HG02798 (cell line): ENCODE data around the gene AVL9.
"Not testable (repeated sequence)": the region's sequence is repeated elsewhere in the genome, so short reads cannot be mapped to it uniquely, and the experiment has no call there.

Experiments
- ATAC-seq: cut with Tn5 transposase; IDR thresholded peaks from one replicate; pipeline ENCODE4 v1.9.1; 2021; ENCODE audit warnings: mild to moderate bottlenecking; ENCODE audit not compliant: unreplicated experiment, poor library complexity

The AVL9 gene

DNA sequence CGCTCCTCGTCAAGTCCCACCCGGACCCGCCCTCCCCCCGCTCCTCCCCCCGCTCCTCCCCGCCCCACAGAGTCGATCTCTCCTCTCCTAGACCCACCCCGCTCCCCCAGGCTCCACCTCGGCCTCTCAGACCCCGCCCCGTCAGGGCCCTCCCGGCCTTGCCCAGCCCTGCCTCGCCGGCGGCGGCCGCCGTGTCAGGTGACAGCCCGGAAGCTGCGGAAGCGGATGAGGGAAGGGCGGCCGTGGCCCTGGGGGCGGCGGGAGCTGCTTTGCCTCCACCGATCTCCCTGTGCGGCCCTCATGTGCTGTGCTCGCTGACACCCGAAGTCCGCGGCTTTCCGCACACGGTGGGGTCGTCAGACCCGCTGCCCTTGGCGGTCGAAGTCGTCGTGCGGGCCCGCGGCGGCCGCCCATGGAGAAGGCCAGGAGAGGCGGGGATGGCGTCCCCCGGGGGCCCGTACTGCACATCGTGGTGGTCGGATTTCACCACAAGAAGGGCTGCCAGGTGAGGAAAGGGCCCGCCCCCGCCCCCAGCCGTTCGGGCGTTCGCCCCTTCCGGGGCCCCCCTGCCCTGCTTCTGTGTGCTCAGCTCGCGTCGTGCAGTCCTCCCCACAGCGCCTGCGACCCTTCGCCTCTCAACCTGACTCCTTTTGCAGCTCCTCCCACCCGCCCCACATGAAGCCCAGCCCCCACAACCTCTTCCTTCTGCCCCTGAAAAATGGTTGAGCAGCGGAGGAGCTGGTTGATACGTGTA lies at the start of gene AVL9:
TSS of gene AVL9 (plus strand) at position 192 of the 754 bp plus-strand sequence. CDS start at position 413, 221 bp downstream.
- peak; percentile 97 for ATAC-seq

DNA sequence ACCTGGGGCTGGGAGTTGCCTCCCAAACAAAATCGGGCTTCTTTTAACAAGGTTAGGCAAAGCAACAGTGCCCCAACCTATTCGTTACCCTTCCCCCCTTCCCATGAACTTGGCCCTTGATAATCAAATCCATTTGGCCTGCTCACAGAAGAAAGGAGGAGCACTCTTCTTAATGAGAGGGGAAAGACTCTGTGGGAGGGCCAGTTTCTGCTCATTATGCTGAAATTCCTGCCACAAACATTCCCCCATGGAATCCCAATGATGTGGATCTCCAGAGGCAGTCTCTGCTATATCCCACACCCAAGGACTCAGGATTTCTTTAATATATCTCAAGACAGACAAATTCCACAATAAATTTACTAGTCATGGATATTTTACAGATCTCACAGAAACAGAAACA lies 48.1 kb upstream of the AVL9 start:
- ATAC-seq = no peak

GRCh38 chr7:32453341-32454011 lies 41.8 kb upstream of the AVL9 start:
- no peak for ATAC-seq

- no peak for ATAC-seq
Observed at GRCh38 chr7:32458025-32458424, 37.3 kb upstream of the AVL9 start.

GRCh38 chr7:32459788-32460187 lies 35.5 kb upstream of the AVL9 start:
- ATAC-seq = no peak

DNA sequence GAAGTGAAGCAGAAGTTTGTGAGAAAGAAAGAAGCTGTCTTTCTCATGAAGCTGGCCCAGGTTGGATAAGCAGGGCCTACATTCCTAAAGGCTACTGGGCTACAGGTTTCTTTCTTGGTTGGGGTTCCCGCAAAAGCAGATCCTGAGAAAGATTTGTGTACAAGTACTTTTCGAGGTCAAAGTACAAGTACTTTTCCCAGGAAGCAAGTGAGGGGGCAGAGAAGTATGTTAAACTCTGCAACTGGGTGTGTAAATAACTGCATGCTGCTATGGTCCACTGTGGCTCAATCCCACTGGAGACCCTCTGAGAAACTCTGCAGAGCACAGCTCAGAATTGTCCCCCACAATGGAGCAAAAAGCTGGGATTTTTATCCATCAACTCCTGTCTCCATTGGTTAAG lies 33.8 kb upstream of the AVL9 start:
- ATAC-seq = no peak

- no peak for ATAC-seq
Observed at GRCh38 chr7:32462451-32462850, 32.8 kb upstream of the AVL9 start.

DNA sequence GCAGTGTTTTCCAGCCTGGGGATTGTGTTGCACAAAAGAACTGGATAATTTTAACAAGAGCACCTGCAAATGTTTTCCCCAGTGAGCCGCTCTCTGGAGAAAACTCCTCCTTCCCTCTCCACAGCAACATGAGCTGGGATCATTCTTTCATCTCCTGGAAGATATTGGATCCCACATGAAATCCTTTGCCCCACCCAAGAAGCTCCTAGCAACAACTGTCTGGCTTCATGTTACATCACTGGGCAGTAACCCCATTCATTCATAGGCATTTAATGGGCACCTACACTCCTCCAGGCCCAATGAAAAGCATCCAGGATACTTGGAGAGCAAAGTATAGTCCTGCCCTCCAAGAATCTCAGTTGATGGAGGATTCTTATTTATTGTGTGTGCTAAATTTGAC lies 32.3 kb upstream of the AVL9 start:
- ATAC-seq = no peak

- not testable (repeated sequence) for ATAC-seq
Observed at GRCh38 chr7:32464641-32465416, 30.5 kb upstream of the AVL9 start.

GRCh38 chr7:32470004-32470403 lies 25.3 kb upstream of the AVL9 start:
- ATAC-seq = not testable (repeated sequence)

- ATAC-seq = no peak
Observed at GRCh38 chr7:32470871-32471270, 24.4 kb upstream of the AVL9 start.

DNA sequence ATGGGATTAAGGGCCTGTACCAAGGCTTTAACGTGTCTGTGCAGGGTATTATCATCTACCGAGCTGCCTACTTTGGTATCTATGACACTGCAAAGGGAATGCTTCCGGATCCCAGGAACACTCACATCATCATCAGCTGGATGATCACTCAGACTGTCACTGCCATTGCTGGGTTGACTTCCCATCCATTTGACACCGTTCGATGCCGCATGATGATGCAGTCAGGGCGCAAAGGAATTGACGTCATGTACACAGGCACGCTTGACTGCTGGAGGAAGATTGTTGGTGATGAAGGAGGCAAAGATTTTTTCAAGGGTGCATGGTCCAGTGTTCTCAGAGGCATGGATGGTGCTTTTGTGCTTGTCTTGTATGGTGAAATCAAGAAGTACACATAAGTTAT lies 23.3 kb upstream of the AVL9 start:
- no peak for ATAC-seq

GRCh38 chr7:32474008-32474407 lies 21.3 kb upstream of the AVL9 start:
- no peak for ATAC-seq

DNA sequence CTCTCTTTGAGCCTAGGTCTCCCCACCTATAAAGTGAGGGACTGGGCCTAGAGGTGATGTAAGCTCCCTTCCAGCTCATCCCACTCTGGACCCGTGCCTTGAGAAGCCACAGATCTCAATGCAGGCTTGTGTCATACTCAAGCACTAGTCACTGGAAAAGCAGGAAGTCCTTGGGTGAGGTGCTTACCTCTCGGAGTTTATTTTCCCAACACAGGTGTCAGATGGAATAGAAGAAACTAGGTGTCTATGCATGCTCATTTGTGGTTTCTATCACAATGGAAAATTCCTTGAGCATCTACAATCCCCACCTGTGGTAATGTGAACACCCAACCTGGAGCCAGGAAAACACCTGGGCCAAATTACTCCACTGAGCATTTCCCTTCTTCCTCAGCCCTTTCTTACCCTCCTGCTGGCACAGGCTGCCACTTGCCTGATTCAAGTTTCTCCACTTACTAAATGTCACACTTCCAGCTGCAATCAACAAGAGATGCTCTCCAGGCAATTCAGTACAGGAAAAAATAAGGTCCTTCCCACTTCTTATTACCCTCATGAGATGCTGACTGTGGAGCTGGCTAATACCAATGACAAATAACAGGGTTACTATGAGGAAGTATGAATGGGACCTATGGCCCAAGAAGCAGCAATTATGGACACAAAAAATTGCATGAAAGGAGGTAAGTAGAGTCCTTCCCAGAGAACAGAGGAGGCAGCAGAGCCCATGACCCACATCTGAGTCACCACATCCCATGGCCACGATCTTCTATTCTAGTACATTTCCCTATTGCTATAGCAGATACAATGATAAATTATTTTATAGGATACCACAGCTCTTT lies 18.3 kb upstream of the AVL9 start:
- no peak for ATAC-seq

DNA sequence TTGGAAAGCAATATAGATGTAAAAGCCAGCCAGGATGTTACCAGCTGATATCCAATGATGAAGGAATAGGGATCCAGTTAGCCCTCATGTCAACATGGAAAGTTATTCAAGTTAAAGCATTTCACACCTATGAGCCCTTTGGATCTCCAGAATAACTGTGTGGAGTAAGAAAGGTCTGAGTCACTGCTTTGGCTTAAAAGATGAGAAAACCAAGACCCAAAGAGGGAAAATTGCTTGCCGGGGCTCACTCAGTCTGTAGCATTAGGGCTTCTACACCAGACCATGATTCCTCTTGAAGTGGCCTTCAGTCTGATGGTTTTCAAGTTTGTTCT lies 17.7 kb upstream of the AVL9 start:
- no peak for ATAC-seq

- no peak for ATAC-seq
Observed at GRCh38 chr7:32479574-32480200, 15.6 kb upstream of the AVL9 start.

DNA sequence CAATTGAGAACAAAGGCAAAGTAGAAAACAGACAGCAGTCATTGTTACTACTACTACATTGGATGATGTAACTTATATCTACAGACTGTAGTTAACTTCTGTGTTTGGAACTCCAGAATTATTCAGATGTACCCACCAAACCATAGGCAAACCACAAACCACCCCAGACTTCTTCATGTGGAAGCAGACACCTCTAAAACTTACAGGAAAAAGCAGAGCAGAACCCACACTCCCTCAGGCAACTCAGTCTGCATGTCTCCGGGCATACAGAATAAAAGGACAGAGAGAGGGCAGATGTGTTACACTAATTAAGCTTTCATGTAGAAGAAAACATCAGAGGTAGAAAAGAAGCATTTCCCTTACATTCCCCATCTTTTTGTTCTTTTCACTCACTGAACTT lies 14.1 kb upstream of the AVL9 start:
- ATAC-seq = no peak

DNA sequence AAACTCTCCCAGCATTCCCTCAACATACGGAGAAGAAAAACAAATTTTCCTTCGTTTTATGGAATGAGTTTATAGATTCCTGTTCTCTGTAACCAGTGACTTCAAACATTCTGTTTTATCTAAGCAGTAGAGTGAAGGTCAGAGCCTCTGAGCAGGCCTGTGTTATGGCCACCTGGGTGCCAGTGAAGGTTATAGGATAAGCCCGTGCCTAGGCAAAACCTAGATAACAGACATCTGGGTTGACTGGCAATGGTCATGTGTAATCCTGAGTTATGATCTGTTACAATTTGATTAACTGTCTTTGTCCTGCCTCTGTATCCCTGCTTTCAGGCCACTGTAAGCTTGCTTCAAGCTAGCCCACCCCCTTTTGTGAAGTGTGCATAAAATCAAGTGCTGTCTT lies 13.4 kb upstream of the AVL9 start:
- no peak for ATAC-seq

GRCh38 chr7:32489788-32490126 lies 5.5 kb upstream of the AVL9 start:
- peak; percentile 18 for ATAC-seq

DNA sequence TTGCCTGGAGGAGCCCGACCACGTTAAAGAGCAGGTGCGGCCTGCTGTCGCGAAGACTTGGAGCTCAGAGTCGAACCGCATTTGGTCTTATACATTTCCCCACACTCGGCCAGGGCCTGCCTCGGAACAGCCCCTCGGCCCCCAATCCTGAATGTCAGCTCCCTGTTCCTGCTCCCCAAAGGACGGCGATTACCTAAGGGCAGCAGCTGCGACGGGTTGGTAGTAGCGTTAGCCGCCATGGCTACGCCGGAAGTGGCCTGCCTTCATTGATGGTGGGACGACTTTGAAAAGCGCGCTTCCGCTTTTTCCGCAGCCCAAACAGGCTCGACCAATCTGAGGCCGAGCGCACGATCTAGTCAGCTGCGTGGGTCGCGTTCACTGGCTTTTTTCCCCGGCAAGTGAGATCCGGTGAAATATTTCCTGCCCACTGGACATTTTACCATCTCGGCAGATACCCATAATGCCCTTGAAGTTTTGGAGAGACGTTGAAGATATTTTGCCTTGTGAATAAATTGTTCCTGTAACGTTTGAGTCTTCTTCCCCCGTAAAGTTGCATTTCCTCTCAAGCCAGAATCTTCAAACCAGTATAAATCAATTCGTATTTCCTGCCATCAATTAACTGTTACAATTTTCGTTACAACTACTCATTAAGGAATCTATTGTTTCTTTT lies 5.0 kb upstream of the AVL9 start, which contains the start of gene LSM5:
TSS of gene LSM5 (minus strand) at position 254 of the 670 bp plus-strand sequence. CDS start at position 239, 15 bp downstream.
- ATAC-seq = peak; percentile 91
